Tibial artery (tissue), 4 donors: ENCODE data around the gene SLC6A4.

Source experiments
- DNase-seq, 2 donors: peaks; one replicate each; pipeline ENCODE4 v3.0.0-alpha.2; 2019
- H3K27ac ChIP-seq, 2 donors: fragments of 200-600 bp; sonication (generic) in 1 of 2; 1 replicate in 1 of 2; 2 replicates in 1 of 2; pipeline ENCODE4 v1.5.1; 2018 to 2019; ENCODE audit warnings: mild to moderate bottlenecking in 1 of 2
- H3K27me3 ChIP-seq, 2 donors: fragments of 200-600 bp; sonication (generic) in 1 of 2; one replicate each; pipeline versions ENCODE4 v1.5.1 to v1.6.0; 2016 to 2019
- H3K36me3 ChIP-seq, 3 donors: fragments of 200-600 bp; sonication (generic) in 2 of 3; one replicate each; pipeline ENCODE4 v1.5.1; 2016 to 2019; ENCODE audit warnings: mild to moderate bottlenecking in 2 of 3
- H3K4me1 ChIP-seq, 4 donors: fragments of 200-600 bp; sonication (generic) in 2 of 4; 1 replicate in 3 of 4; 2 replicates in 1 of 4; pipeline ENCODE4 v1.5.1; 2016 to 2019
- H3K4me3 ChIP-seq, 2 donors: fragments of 200-600 bp; sonication (generic) in 1 of 2; 1 replicate in 1 of 2; 2 replicates in 1 of 2; pipeline ENCODE4 v1.5.1; 2018 to 2019; ENCODE audit warnings: mild to moderate bottlenecking in 2 of 2
- H3K9me3 ChIP-seq, 3 donors: fragments of 200-600 bp; sonication (generic) in 1 of 3; one replicate each; pipeline ENCODE4 v1.5.1; 2016 to 2019
- CTCF ChIP-seq, 2 experiments: fragments of 200-600 bp in 1 of 2; fragments of 450-650 bp in 1 of 2; IDR thresholded peaks; one replicate each; pipeline ENCODE4 v1.5.1; 2017 to 2019; ENCODE audit warnings: antibody characterized with exemption in 2 of 2, mild to moderate bottlenecking in 1 of 2, moderate library complexity in 1 of 2
- intact Hi-C: fragments of 100-400 bp; cut with DNase I; formaldehyde crosslinking; loops from one replicate; pipeline ENCODE4 v1.15.0; 2023; ENCODE audit warnings: low total_unique reads

Gene SLC6A4

GRCh38 chr17:30188211-30188939 lies 47.1 kb downstream of the SLC6A4 start:
- no peak for TF ChIP-seq CTCF (IDR thresholded peaks at IDR 0.05)
- intact Hi-C loops, result no loop called here
- no peak overlapping the region for H3K27ac ChIP-seq

GRCh38 chr17:30187573-30187972 lies 47.9 kb downstream of the SLC6A4 start:
- H3K4me3 ChIP-seq, result no peak overlapping the region
- TF ChIP-seq CTCF (IDR thresholded peaks at IDR 0.05), result no peak
- peaks cover 33 to 48% (median 36%) of the 10 kb centered on the region in 3 donors for H3K36me3 ChIP-seq
- no peak for DNase-seq
- intact Hi-C loops, result no loop called here
- H3K27me3 ChIP-seq, result no peaks in the 10 kb centered on the region
- H3K27ac ChIP-seq, result no peak overlapping the region
- H3K4me1 ChIP-seq, result no peaks in the 10 kb centered on the region
- H3K9me3 ChIP-seq, result no peaks in the 10 kb centered on the region

More at GRCh38 chr17:30188211-30188939, 47.1 kb downstream of the SLC6A4 start:
- H3K9me3 ChIP-seq, result no peaks in the 10 kb centered on the region
- no peaks in the 10 kb centered on the region for H3K4me1 ChIP-seq
- no peaks in the 10 kb centered on the region for H3K27me3 ChIP-seq
- peaks cover 28 to 40% (median 31%) of the 10 kb centered on the region in 3 donors for H3K36me3 ChIP-seq
- no peak for DNase-seq
- no peak overlapping the region for H3K4me3 ChIP-seq

GRCh38 chr17:30186761-30187160 lies 48.7 kb downstream of the SLC6A4 start:
- Histone ChIP-seq H3K27me3 (no peaks in the 10 kb centered on the region), H3K36me3 (peaks cover 41 to 56% (median 44%) of the 10 kb centered on the region in 3 donors), H3K4me1 (no peaks in the 10 kb centered on the region), H3K27ac (no peak overlapping the region), H3K9me3 (no peaks in the 10 kb centered on the region), H3K4me3 (no peak overlapping the region)
- no peak for TF ChIP-seq CTCF (IDR thresholded peaks at IDR 0.05)
- intact Hi-C loops, result no loop called here
- DNase-seq, result no peak

- Histone ChIP-seq H3K4me1 (no peaks in the 10 kb centered on the region), H3K9me3 (no peaks in the 10 kb centered on the region), H3K27ac (no peak overlapping the region), H3K4me3 (no peak overlapping the region), H3K36me3 (peaks cover 40 to 64% (median 60%) of the 10 kb centered on the region in 3 donors), H3K27me3 (no peaks in the 10 kb centered on the region)
- intact Hi-C loops, result no loop called here
- no peak for TF ChIP-seq CTCF (IDR thresholded peaks at IDR 0.05)
- DNase-seq, result no peak
These were observed 58.6 kb downstream of the SLC6A4 start for GRCh38 chr17:30176855-30177254.

- intact Hi-C loops, result no loop called here
- H3K27ac ChIP-seq, result no peak overlapping the region
- no peaks in the 10 kb centered on the region for H3K27me3 ChIP-seq
- no peak overlapping the region for H3K4me3 ChIP-seq
- H3K36me3 ChIP-seq, result peaks cover 17 to 41% (median 39%) of the 10 kb centered on the region in 3 donors
- H3K4me1 ChIP-seq, result no peaks in the 10 kb centered on the region
- no peak for DNase-seq
- no peak for TF ChIP-seq CTCF (IDR thresholded peaks at IDR 0.05)
- no peaks in the 10 kb centered on the region for H3K9me3 ChIP-seq
These were observed 60.9 kb downstream of the SLC6A4 start for GRCh38 chr17:30174556-30174955.
